GM18511 (cell line): ENCODE measurements around the gene SSTR1.

ENCODE experiments used
- ATAC-seq: cut with Tn5 transposase; IDR thresholded peaks from one replicate; pipeline ENCODE4 v1.9.1; 2021; ENCODE audit warnings: mild to moderate bottlenecking, moderate library complexity; ENCODE audit not compliant: unreplicated experiment

SSTR1 gene

DNA sequence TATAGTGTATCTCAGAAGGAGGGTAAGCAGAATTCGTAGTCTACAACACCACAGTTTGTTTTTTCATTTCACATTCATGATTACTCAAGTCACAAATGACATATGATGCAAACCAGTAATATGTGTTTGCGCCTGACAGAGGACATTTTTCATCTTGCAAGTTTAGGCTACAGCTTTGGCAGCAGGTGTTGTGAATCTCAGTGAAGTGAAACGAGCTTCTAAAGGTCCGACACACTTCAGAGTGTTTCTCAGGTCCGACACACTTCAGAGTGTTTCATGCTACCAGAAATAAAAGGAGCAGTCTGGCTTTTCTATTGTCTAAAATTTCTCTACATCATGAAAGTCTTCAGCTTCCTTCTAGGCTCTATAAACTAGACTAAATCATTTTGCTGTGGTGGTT lies 25.5 kb downstream of the SSTR1 start:
- ATAC-seq: no peak

- ATAC-seq: no peak
Measured at GRCh38 chr14:38238332-38238731, 30.6 kb downstream of the SSTR1 start.

- ATAC-seq: no peak
Measured at GRCh38 chr14:38238878-38239277, 31.2 kb downstream of the SSTR1 start.

- ATAC-seq: no peak
Measured at GRCh38 chr14:38243696-38244240, 36.1 kb downstream of the SSTR1 start.

DNA sequence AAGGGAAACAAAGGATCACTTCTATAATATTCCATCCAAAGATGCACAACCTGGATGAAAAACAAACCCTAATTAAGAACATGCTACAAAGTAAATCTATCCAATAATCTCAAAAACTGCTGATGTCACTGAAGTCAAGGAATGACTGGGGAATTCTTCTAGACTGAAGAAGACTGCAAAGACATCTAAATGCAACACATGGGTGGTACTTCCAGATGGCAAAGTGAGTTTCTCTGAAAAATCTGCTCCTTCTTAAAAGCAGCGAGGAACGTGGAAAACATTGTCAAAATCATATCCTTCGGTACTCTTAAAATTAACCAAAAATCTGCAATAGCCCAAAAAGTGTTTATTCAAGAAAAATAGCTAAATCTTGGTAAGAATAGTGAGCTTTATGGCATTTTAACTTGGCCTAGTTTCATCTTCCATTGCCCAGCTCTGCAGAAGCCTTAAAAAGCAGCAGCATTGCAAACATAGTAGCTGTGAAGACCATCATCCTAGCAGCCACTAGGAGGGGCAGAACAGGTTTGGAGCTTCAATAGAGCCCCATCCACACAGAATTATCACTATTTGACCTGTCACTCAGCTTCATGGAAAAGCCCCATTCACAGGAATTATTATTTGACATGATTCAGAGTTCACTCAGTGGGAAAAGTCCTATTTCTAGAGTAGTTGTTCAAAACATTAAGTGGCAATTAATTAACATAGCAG lies 40.8 kb downstream of the SSTR1 start:
- ATAC-seq: no peak

DNA sequence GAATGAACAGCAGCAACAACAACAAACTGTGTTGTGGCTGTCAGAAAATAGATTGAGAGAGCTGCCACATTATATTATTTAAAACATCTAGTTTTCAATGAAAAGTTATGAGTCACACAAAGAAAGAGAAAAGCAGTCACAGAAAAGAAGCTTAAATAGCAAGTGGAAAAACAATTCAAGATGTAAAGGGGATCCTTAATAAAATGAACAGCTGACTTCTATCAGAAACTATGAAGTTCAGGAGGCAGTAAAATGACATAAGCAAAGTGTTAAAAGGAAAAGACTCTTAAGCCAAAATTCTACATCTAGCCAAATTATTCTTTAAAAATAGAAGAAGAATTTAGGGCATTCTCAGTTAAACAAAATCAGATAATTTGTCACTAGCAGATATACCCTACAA lies 42.6 kb downstream of the SSTR1 start:
- no peak for ATAC-seq

- ATAC-seq: no peak
Measured at GRCh38 chr14:38252066-38252710, 44.5 kb downstream of the SSTR1 start.

GRCh38 chr14:38253676-38254075 lies 46.0 kb downstream of the SSTR1 start:
- no peak for ATAC-seq

DNA sequence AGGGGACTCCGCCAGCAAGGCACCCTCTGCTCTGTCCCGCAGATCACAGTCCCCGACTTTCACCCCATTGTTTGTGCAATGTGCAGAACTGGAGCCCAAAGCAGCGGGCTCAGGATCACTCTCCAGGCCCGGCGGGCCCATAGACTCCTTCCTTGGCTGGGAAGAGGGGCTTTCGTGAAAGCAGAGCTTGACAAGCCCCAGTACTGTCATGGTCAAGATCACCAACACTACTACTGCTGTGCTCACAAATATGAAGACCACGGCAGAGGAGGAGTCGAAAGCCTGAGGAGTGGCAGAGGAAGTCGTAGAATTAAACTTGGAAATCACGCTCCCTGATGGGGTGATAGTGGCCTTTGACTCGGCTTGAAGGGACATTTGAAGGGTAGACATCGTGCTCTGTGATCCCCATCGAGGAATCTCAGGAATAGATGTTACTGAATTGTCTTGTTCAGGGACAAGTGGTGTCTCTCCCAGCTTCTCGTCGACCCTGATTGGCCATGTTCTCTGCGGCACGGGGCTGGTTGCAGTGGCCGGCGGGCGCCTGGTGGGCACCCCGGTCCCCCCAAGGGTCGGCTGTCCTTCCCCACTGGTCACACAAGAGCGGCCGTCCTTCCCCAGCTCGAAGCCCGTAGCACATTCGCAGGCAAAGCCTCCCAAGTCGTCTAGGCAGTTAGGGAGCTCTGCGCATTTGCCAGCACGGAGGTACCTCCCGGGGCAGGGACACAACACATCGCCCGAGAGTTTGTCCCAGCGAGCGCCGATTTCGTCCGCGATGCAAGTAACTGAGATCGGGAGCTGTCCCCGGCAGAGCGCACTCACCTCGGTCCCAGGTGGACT lies 47.1 kb downstream of the SSTR1 start:
- no peak for ATAC-seq

DNA sequence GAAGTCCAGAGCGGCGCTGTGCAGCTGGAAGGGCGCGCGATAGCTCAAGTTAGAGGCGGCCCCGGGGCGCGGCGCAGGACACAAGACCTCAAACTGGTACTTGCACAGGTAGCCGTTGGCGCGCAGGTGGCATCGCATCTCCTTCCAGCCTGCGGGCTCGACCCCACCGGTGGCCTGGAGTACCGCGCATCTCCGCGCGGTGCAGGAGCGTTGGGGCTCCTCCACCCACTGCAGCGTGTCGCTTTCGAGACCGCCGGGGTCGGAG lies 47.6 kb downstream of the SSTR1 start:
- no peak for ATAC-seq

GRCh38 chr14:38255673-38256532 lies 48.2 kb downstream of the SSTR1 start, which contains the start of gene CLEC14A:
TSS of gene CLEC14A (minus strand) at chr14:38256093. CDS start at chr14:38256022, 71 bp downstream.
- no peak for ATAC-seq

GRCh38 chr14:38256533-38256840 lies 48.8 kb downstream of the SSTR1 start:
- no peak for ATAC-seq

GRCh38 chr14:38257507-38257906 lies 49.8 kb downstream of the SSTR1 start:
- no peak for ATAC-seq

- no peak for ATAC-seq
Measured at GRCh38 chr14:38261620-38262019, 53.9 kb downstream of the SSTR1 start.
